ENCODE measurements around the gene RNF17.

GRCh38 chr13:24929196-24929595, 165.2 kb downstream of the RNF17 start:
- no peak for TF ChIP-seq GATA3 (IDR thresholded peaks at IDR 0.05; ENCODE audit: low read depth, low read length)
- TF ChIP-seq GATA2 (IDR thresholded peaks at IDR 0.05; ENCODE audit: low read depth, low read length): no peak
